ENCODE data around the gene CCDC33. TPM values are rescaled to one million over a fixed set of nuclear protein-coding genes. Genes with fewer than 3 reads are reported as not detected.

CCDC33 gene
- total and polyA plus RNA-seq, 2 donors (not counting 1 experiment from before 2014, with no cell fraction given), result not detected

DNA sequence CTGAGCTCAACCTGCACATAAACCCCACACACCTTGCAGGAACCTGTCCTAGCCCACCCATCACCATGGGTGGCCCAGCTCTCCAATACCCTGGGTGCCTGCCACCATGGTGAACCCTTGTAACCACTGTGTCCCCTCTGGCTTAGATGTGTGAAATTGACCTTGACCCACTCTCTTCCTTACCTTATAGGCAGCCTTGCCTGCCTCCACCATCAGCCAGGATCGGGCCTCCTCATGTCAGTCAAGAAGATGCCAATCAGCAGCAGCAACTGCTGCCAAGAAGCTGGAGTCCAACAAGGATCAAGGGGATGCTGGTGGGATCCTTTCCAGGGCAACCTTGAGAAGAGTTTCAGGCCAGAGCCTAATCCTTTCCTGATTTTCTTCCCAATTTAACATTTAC is 140.1 kb downstream of the CCDC33 start:
- H3K27ac Mint-ChIP-seq, result no peak overlapping the region
- Histone ChIP-seq H3K36me3 (replicated peaks in 1 of 2; ENCODE audit: control extremely low read depth in 1 of 2, control insufficient read depth in 1 of 2, extremely low read depth in 1 of 2, insufficient read depth in 2 of 2, low read length in 1 of 2) (no peaks in the 10 kb centered on the region), H3K27ac (ENCODE audit: low read length in 2 of 2) (no peak overlapping the region), H2AFZ (ENCODE audit: insufficient read depth, low read depth, low read length, poor library complexity, severe bottlenecking) (no peak overlapping the region), H3K27me3 (replicated peaks in 1 of 4; ENCODE audit: control extremely low read depth in 1 of 4, control insufficient read depth in 3 of 4, insufficient read depth in 4 of 4, low read length in 3 of 4) (no peaks in the 10 kb centered on the region), H3K4me2 (replicated peaks; ENCODE audit: low read depth, low read length, poor library complexity, severe bottlenecking) (no peak overlapping the region), H3K4me1 (ENCODE audit: control insufficient read depth in 2 of 2, insufficient read depth in 2 of 2, low read length in 2 of 2) (peaks cover 13 to 22% of the 10 kb centered on the region in 2 donors), H3K79me2 (ENCODE audit: control insufficient read depth, insufficient read depth, low read length) (no peaks in the 10 kb centered on the region), H3K9ac (ENCODE audit: low read length) (no peak overlapping the region), H3K4me3 (ENCODE audit: control extremely low read depth in 1 of 5, extremely low read depth in 1 of 5, insufficient read depth in 1 of 5, low read depth in 2 of 5, low read length in 4 of 5) (no peak overlapping the region), H4K20me1 (ENCODE audit: control insufficient read depth, insufficient read depth, low read length, poor library complexity, severe bottlenecking) (no peaks in the 10 kb centered on the region), H3K9me3 (ENCODE audit: control extremely low read depth in 1 of 3, control insufficient read depth in 2 of 3, insufficient read depth in 1 of 3, low read length in 2 of 3) (no peaks in the 10 kb centered on the region)
- CTCF ChIA-PET, result interaction anchor here (0.9 to 23.1 kb wide), 20 partner anchors 9 to 526 kb away, joined by 3 to 855 read pairs (median 8); partner anchors contain the start of genes ARID3B, SEMA7A and UBL7
- H3K27me3 Mint-ChIP-seq, result peaks cover 3% of the 10 kb centered on the region
- WGBS (ENCODE audit: insufficient coverage), result 100% methylated on average over 1 of the region's 1 CpG
- peak; percentile 23 for DNase-seq
- no peak overlapping the region for H3K4me3 Mint-ChIP-seq
- no peak for ATAC-seq (ENCODE audit: low read depth)
- no peaks in the 10 kb centered on the region for H3K9me3 Mint-ChIP-seq (ENCODE audit: insufficient read depth)
- POLR2A ChIA-PET, result interaction anchor here (0.8 kb wide), 1 partner anchor 61 kb away, joined by 4 read pairs; no protein-coding TSS in a partner anchor
- intact Hi-C loops (cut with micrococcal nuclease), result loop anchor here (10.0 kb wide), 1 partner anchor 1359 kb away; no protein-coding TSS in a partner anchor
- peaks cover 20% of the 10 kb centered on the region for H3K4me1 Mint-ChIP-seq
- no peak for TF ChIP-seq EZH2 (IDR thresholded peaks at IDR 0.05; ENCODE audit: borderline replicate concordance, insufficient read depth, low read depth, low read length, poor library complexity, severe bottlenecking)
- no peak for TF ChIP-seq CTCF (IDR thresholded peaks at IDR 0.05)

DNA sequence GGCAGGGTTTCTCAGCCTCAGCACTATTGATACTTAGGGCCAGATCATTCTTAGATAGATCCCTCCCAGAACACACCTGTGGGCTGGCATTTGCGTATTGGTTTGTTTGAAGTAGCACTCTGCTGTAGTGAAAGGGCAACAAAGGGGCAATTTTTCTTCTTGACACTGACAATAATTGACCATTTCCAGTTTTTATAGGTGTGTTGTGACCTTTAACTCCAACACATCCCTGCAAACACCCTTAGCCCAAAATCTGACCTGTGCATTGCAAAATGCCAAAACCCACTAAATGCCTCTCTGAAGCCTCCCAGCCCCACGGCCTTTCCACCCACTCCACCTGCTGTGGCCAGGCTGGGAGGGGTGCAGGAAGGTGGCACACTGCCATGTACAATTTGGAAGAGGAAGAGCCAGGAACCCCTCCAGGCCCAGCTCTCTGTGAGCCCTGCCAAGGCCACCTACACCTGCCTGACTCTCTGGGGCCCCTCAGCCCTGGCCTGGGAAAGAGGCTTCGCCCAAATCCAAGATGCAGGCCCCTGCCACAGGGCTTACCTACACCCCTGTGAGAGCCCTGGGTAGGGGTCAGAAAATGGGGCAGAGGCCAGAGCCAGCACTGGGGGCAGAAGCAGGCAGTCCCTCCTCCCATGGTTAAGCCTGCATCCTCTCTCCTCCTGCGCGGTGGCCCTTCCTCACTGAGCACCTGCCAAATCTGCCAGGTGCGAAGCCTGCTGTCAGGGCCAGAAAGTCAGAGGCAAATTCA is 140.9 kb downstream of the CCDC33 start:
- Histone ChIP-seq H3K27ac (ENCODE audit: low read length in 2 of 2) (no peak overlapping the region), H3K9ac (ENCODE audit: low read length) (no peak overlapping the region), H2AFZ (ENCODE audit: insufficient read depth, low read depth, low read length, poor library complexity, severe bottlenecking) (no peak overlapping the region), H3K79me2 (ENCODE audit: control insufficient read depth, insufficient read depth, low read length) (peaks cover 4% of the 10 kb centered on the region), H3K36me3 (replicated peaks in 1 of 2; ENCODE audit: control extremely low read depth in 1 of 2, control insufficient read depth in 1 of 2, extremely low read depth in 1 of 2, insufficient read depth in 2 of 2, low read length in 1 of 2) (no peaks in the 10 kb centered on the region), H3K4me1 (ENCODE audit: control insufficient read depth in 2 of 2, insufficient read depth in 2 of 2, low read length in 2 of 2) (peaks cover 13 to 22% of the 10 kb centered on the region in 2 donors), H3K4me2 (replicated peaks; ENCODE audit: low read depth, low read length, poor library complexity, severe bottlenecking) (no peak overlapping the region), H4K20me1 (ENCODE audit: control insufficient read depth, insufficient read depth, low read length, poor library complexity, severe bottlenecking) (no peaks in the 10 kb centered on the region), H3K4me3 (ENCODE audit: control extremely low read depth in 1 of 5, extremely low read depth in 1 of 5, insufficient read depth in 1 of 5, low read depth in 2 of 5, low read length in 4 of 5) (no peak overlapping the region), H3K9me3 (ENCODE audit: control extremely low read depth in 1 of 3, control insufficient read depth in 2 of 3, insufficient read depth in 1 of 3, low read length in 2 of 3) (no peaks in the 10 kb centered on the region), H3K27me3 (replicated peaks in 1 of 4; ENCODE audit: control extremely low read depth in 1 of 4, control insufficient read depth in 3 of 4, insufficient read depth in 4 of 4, low read length in 3 of 4) (no peaks in the 10 kb centered on the region)
- Mint-ChIP-seq H3K4me1 (peaks cover 22% of the 10 kb centered on the region), H3K4me3 (no peak overlapping the region), H3K9me3 (ENCODE audit: insufficient read depth) (no peaks in the 10 kb centered on the region), H3K27me3 (peaks cover under 1% of the 10 kb centered on the region), H3K27ac (no peak overlapping the region)
- intact Hi-C loops (cut with micrococcal nuclease), result loop anchor here (10.0 kb wide), 1 partner anchor 1358 kb away; no protein-coding TSS in a partner anchor
- no peak for TF ChIP-seq EZH2 (IDR thresholded peaks at IDR 0.05; ENCODE audit: borderline replicate concordance, insufficient read depth, low read depth, low read length, poor library complexity, severe bottlenecking)
- TF ChIP-seq CTCF (IDR thresholded peaks at IDR 0.05), result no peak
- POLR2A ChIA-PET, result interaction anchor here (0.8 to 2.9 kb wide), 2 partner anchors 57 to 60 kb away, joined by 4 to 12 read pairs; partner anchors contain the start of gene SEMA7A
- CTCF ChIA-PET, result interaction anchor here (0.6 to 23.1 kb wide), 14 partner anchors 8 to 1064 kb away, joined by 4 to 855 read pairs (median 8); partner anchors contain the start of gene SEMA7A
- 64% methylated on average over 4 of the region's 6 CpGs for WGBS (ENCODE audit: insufficient coverage)
- ATAC-seq (ENCODE audit: low read depth), result no peak
- no peak for DNase-seq
